Keratinocyte (primary cell): ENCODE measurements around the gene APP.

Experiments
- CTCF ChIP-seq, 3 experiments: IDR thresholded peaks in 1 of 3; conservative IDR thresholded peaks in 1 of 3; optimal IDR thresholded peaks in 1 of 3; 2 replicates in 2 of 3; 3 replicates in 1 of 3; pipeline versions ENCODE3 to v1.5.1; 2011; ENCODE audit warnings: low read length in 3 of 3, mild to moderate bottlenecking in 3 of 3, moderate library complexity in 2 of 3, control low read depth in 1 of 3, inconsistent platforms in 1 of 3; ENCODE audit not compliant: insufficient read depth in 2 of 3; ENCODE audit errors: extremely low read depth in 1 of 3
- EZH2 ChIP-seq: IDR thresholded peaks from one replicate; pipeline ENCODE4 v1.6.1; 2012; ENCODE audit warnings: inconsistent platforms, mild to moderate bottlenecking, low read length, moderate library complexity

GRCh38 chr21:25863747-25864146 lies 306.8 kb downstream of the APP start:
- TF ChIP-seq CTCF (optimal IDR thresholded peaks at IDR 0.05 in 1 of 3, IDR thresholded peaks at IDR 0.05 in 1 of 3, conservative IDR thresholded peaks at IDR 0.05 in 1 of 3; ENCODE audit: extremely low read depth in 1 of 3, insufficient read depth in 2 of 3, low read length in 3 of 3) (no peak), EZH2 (no peak)
